Ovary (tissue), 3 donors: ENCODE data around the gene KCNIP4.

Experiments used
- POLR2A ChIP-seq: fragments of 450-650 bp; IDR thresholded peaks from one replicate; pipeline ENCODE4 v1.6.1; 2017; ENCODE audit warnings: antibody characterized with exemption, mild to moderate bottlenecking, moderate library complexity
- TF ChIP-seq, protein P1 (sequence below), 3 donors: fragments of 450-650 bp in 2 of 3; fragments of 200-600 bp in 1 of 3; IDR thresholded peaks; one replicate each; pipeline versions ENCODE4 v1.5.1 to v1.8.0; 2016 to 2022; ENCODE audit warnings: antibody characterized with exemption in 3 of 3, mild to moderate bottlenecking in 1 of 3
- donor health status: DM: no; HTN: no; CAD: no.

DNA sequence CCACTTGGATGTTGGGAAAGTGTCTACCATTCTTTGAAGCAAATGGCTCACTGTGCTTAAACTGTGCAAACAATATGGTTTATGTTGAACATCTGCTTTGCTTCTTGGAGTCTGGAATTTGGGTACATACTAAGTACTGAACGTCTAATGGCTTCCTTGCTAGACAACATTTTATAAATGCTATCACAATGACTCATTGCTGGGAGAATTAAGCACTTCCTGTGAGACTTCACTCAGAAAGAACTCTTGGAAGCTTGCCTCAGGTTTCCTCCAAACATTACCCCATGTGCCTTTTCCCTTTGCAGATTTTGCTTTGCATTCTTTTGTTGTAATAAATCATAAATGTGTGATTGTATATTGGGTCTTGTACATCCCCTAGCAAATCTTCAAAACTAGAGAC lies 1108.6 kb downstream of the KCNIP4 start:
- TF ChIP-seq, protein P1, sequence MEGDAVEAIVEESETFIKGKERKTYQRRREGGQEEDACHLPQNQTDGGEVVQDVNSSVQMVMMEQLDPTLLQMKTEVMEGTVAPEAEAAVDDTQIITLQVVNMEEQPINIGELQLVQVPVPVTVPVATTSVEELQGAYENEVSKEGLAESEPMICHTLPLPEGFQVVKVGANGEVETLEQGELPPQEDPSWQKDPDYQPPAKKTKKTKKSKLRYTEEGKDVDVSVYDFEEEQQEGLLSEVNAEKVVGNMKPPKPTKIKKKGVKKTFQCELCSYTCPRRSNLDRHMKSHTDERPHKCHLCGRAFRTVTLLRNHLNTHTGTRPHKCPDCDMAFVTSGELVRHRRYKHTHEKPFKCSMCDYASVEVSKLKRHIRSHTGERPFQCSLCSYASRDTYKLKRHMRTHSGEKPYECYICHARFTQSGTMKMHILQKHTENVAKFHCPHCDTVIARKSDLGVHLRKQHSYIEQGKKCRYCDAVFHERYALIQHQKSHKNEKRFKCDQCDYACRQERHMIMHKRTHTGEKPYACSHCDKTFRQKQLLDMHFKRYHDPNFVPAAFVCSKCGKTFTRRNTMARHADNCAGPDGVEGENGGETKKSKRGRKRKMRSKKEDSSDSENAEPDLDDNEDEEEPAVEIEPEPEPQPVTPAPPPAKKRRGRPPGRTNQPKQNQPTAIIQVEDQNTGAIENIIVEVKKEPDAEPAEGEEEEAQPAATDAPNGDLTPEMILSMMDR (IDR thresholded peaks at IDR 0.05) = no peak
- TF ChIP-seq POLR2A = no peak
